Measurements from ENCODE around the gene HEPACAM2.

HEPACAM2 gene

GRCh38 chr7:93188870-93189634 is 37.2 kb downstream of the HEPACAM2 start:
- no peak for DNase-seq (ENCODE audit: extremely low read depth, insufficient read length)
- TF ChIP-seq CTCF (IDR thresholded peaks at IDR 0.05; ENCODE audit: insufficient read depth, low read length, poor library complexity, severe bottlenecking), result no peak
- no peaks in the 10 kb centered on the region; the same call in 1 of the 2 replicates for H3K27me3 ChIP-seq (replicated peaks; ENCODE audit: control insufficient read depth, insufficient read depth, low read length)
- no peaks in the 10 kb centered on the region for H3K36me3 ChIP-seq (ENCODE audit: control insufficient read depth, insufficient read depth, low read length)
- no peak overlapping the region for H3K4me3 ChIP-seq (replicated peaks; ENCODE audit: low read depth, low read length)

- TF ChIP-seq CTCF (IDR thresholded peaks at IDR 0.05; ENCODE audit: insufficient read depth, low read length, poor library complexity, severe bottlenecking), result no peak
- no peaks in the 10 kb centered on the region; the same call in 1 of the 2 replicates for H3K27me3 ChIP-seq (replicated peaks; ENCODE audit: control insufficient read depth, insufficient read depth, low read length)
- no peak for DNase-seq (ENCODE audit: extremely low read depth, insufficient read length)
- H3K4me3 ChIP-seq (replicated peaks; ENCODE audit: low read depth, low read length), result no peak overlapping the region
- H3K36me3 ChIP-seq (ENCODE audit: control insufficient read depth, insufficient read depth, low read length), result no peaks in the 10 kb centered on the region
Observed at GRCh38 chr7:93185303-93186027, 40.8 kb downstream of the HEPACAM2 start.

GRCh38 chr7:93179173-93179572 is 47.1 kb downstream of the HEPACAM2 start:
- DNase-seq (ENCODE audit: extremely low read depth, insufficient read length), result no peak
- no peak for TF ChIP-seq CTCF (IDR thresholded peaks at IDR 0.05; ENCODE audit: insufficient read depth, low read length, poor library complexity, severe bottlenecking)

GRCh38 chr7:93178213-93178612 is 48.1 kb downstream of the HEPACAM2 start:
- DNase-seq (ENCODE audit: extremely low read depth, insufficient read length), result no peak
- H3K36me3 ChIP-seq (ENCODE audit: control insufficient read depth, insufficient read depth, low read length), result no peaks in the 10 kb centered on the region
- no peak for TF ChIP-seq CTCF (IDR thresholded peaks at IDR 0.05; ENCODE audit: insufficient read depth, low read length, poor library complexity, severe bottlenecking)
- H3K27me3 ChIP-seq (replicated peaks; ENCODE audit: control insufficient read depth, insufficient read depth, low read length), result no peaks in the 10 kb centered on the region
- no peak overlapping the region for H3K4me3 ChIP-seq (replicated peaks; ENCODE audit: low read depth, low read length)

More at GRCh38 chr7:93179173-93179572, 47.1 kb downstream of the HEPACAM2 start:
- Histone ChIP-seq H3K36me3 (ENCODE audit: control insufficient read depth, insufficient read depth, low read length) (no peaks in the 10 kb centered on the region), H3K4me3 (replicated peaks; ENCODE audit: low read depth, low read length) (no peak overlapping the region), H3K27me3 (replicated peaks; ENCODE audit: control insufficient read depth, insufficient read depth, low read length) (no peaks in the 10 kb centered on the region)

- Histone ChIP-seq H3K4me3 (replicated peaks; ENCODE audit: low read depth, low read length) (no peak overlapping the region), H3K27me3 (replicated peaks; ENCODE audit: control insufficient read depth, insufficient read depth, low read length) (no peaks in the 10 kb centered on the region), H3K36me3 (ENCODE audit: control insufficient read depth, insufficient read depth, low read length) (no peaks in the 10 kb centered on the region)
- no peak for DNase-seq (ENCODE audit: extremely low read depth, insufficient read length)
- TF ChIP-seq CTCF (IDR thresholded peaks at IDR 0.05; ENCODE audit: insufficient read depth, low read length, poor library complexity, severe bottlenecking), result no peak
Observed at GRCh38 chr7:93176992-93177580, 49.2 kb downstream of the HEPACAM2 start.
